Fibroblast of lung (primary cell): ENCODE results near the gene GPC5. TPM values are rescaled to one million over a fixed set of nuclear protein-coding genes. Genes with fewer than 3 reads are reported as not detected.

Experiments used
- DNase-seq, 2 donors: peaks; one replicate each; pipeline versions ENCODE4 v3.0.0 to v3.0.0-alpha.2; 2010; ENCODE audit warnings: low read depth in 2 of 2
- H2AFZ ChIP-seq: 2 replicates; pipeline ENCODE4 v1.5.1; 2012; ENCODE audit warnings: low read length, control low read depth, inconsistent platforms
- H3K27ac ChIP-seq: 2 replicates; pipeline ENCODE4 v1.5.1; 2011; ENCODE audit warnings: low read length, control low read depth; ENCODE audit not compliant: insufficient read depth
- H3K27me3 ChIP-seq: 2 replicates; pipeline ENCODE4 v1.5.1; 2011; ENCODE audit warnings: mild to moderate bottlenecking, low read length; ENCODE audit not compliant: control insufficient read depth, insufficient read depth
- H3K36me3 ChIP-seq: 2 replicates; pipeline ENCODE4 v1.5.1; 2011; ENCODE audit warnings: low read length; ENCODE audit not compliant: control insufficient read depth, insufficient read depth
- H3K4me1 ChIP-seq: 2 replicates; pipeline ENCODE4 v1.5.1; 2011; ENCODE audit warnings: low read length; ENCODE audit not compliant: control insufficient read depth, insufficient read depth; ENCODE audit errors: extremely low read depth
- H3K4me2 ChIP-seq: 2 replicates; pipeline ENCODE4 v1.5.1; 2011; ENCODE audit warnings: low read length, control low read depth; ENCODE audit not compliant: insufficient read depth; ENCODE audit errors: extremely low read depth
- H3K4me3 ChIP-seq, 4 experiments: fragments of 200-600 bp in 1 of 4; sonication (generic) in 1 of 4; replicated peaks in 1 of 4; 2 replicates each; pipeline ENCODE4 v1.5.1; 2011 to 2016; ENCODE audit warnings: low read length in 4 of 4, low read depth in 3 of 4, mild to moderate bottlenecking in 3 of 4, control low read depth in 2 of 4, inconsistent platforms in 1 of 4, mixed read lengths in 1 of 4; ENCODE audit not compliant: insufficient read depth in 1 of 4; ENCODE audit errors: control extremely low read depth in 1 of 4
- H3K79me2 ChIP-seq: 2 replicates; pipeline ENCODE4 v1.5.1; 2012; ENCODE audit warnings: mild to moderate bottlenecking, low read length, inconsistent platforms; ENCODE audit not compliant: control insufficient read depth, insufficient read depth
- H3K9ac ChIP-seq: 2 replicates; pipeline ENCODE4 v1.5.1; 2011; ENCODE audit warnings: mild to moderate bottlenecking, low read length, control low read depth; ENCODE audit not compliant: insufficient read depth
- H3K9me3 ChIP-seq: 2 replicates; pipeline ENCODE4 v1.5.1; 2012; ENCODE audit warnings: low read depth, low read length; ENCODE audit not compliant: control insufficient read depth, insufficient read depth
- H4K20me1 ChIP-seq: 2 replicates; pipeline ENCODE4 v1.5.1; 2011; ENCODE audit warnings: low read length; ENCODE audit not compliant: control insufficient read depth, insufficient read depth; ENCODE audit errors: extremely low read depth
- CTCF ChIP-seq, 2 donors: IDR thresholded peaks in 1 of 2; conservative IDR thresholded peaks in 1 of 2; 1 replicate in 1 of 2; 2 replicates in 1 of 2; pipeline ENCODE4 v1.5.1; 2011 to 2012; ENCODE audit warnings: low read length in 2 of 2, control low read depth in 1 of 2, inconsistent platforms in 1 of 2, low read depth in 1 of 2, mild to moderate bottlenecking in 1 of 2
- EZH2 ChIP-seq: IDR thresholded peaks from 2 replicates; pipeline ENCODE4 v1.5.1; 2012; ENCODE audit warnings: low read length, control low read depth, mild to moderate bottlenecking; ENCODE audit errors: missing control alignments
- polyA plus RNA-seq, 2 donors: library from polyadenylated mRNA; depleted of rRNA in 1 of 2; stranded (reverse) in 1 of 2; unstranded in 1 of 2; fragments of >200 nt; gene quantifications; 2 replicates each; pipeline ENCODE4 v1.2.1, GENCODE V29; 2011 to 2012; ENCODE audit warnings: missing spikeins in 1 of 2
- total RNA-seq: library from RNA; depleted of rRNA; stranded (reverse); fragments of >200 nt; gene quantifications from 2 replicates; pipeline ENCODE4 v1.2.1, GENCODE V29; 2014

The GPC5 gene
- total and polyA plus RNA-seq, 2 donors (not counting 1 experiment from before 2014, with no cell fraction given), result 0.17 TPM; not detected in 1

DNA sequence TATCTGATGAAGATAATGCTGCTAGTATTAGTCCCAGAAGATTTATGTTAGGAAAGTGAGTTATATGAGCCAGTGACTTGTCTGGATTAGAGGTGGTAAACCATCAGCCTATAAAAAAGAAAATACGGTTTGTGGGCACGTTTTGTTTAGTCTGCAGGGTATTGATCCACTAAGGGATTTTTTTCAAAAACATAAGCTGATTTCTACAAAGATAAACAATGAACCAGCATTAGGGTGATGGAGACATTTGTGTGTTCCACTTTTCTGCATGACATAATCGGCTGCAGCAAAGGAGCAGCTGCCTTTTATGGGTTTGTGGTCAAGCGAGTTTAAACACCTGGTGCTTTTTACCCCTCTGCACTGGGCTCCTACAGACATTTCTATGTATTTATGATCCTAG, 991.8 kb downstream of the GPC5 start:
- peak; percentile 16 to 24 for DNase-seq
- TF ChIP-seq CTCF (conservative IDR thresholded peaks at IDR 0.05 in 1 of 2, IDR thresholded peaks at IDR 0.05 in 1 of 2; ENCODE audit: low read depth in 1 of 2, low read length in 2 of 2) (no peak), EZH2 (no peak)
- Histone ChIP-seq H4K20me1 (no peaks in the 10 kb centered on the region), H3K27me3 (no peaks in the 10 kb centered on the region), H3K9me3 (no peaks in the 10 kb centered on the region), H3K27ac (no peak overlapping the region), H3K79me2 (no peaks in the 10 kb centered on the region), H3K9ac (no peak overlapping the region), H2AFZ (no peak overlapping the region), H3K4me2 (no peak overlapping the region), H3K4me3 (no peak overlapping the region), H3K36me3 (no peaks in the 10 kb centered on the region), H3K4me1 (no peaks in the 10 kb centered on the region)

DNA sequence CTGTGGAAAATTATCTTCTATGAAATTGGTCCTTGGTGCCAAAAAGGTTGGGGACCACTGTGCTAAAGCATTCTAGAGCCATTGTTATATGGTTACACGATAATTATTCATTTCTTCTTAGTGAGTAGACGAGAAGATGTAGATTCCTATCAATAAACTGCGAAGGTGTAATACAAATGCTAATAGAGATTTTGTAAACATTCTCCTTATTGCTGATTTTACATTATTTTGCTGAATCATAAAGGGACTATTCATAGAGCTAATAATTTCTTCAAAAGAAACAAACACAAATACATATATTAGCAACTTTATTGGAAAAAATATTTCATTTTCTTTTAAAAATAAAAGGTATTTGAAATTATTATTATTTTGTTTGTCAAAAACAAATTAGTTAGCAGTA, 1005.2 kb downstream of the GPC5 start:
- DNase-seq, result no peak
- no peak for TF ChIP-seq CTCF (conservative IDR thresholded peaks at IDR 0.05 in 1 of 2, IDR thresholded peaks at IDR 0.05 in 1 of 2; ENCODE audit: low read depth in 1 of 2, low read length in 2 of 2)
- TF ChIP-seq EZH2, result no peak
- Histone ChIP-seq H3K79me2 (no peaks in the 10 kb centered on the region), H4K20me1 (no peaks in the 10 kb centered on the region), H2AFZ (no peak overlapping the region), H3K27ac (no peak overlapping the region), H3K9me3 (no peaks in the 10 kb centered on the region), H3K4me3 (no peak overlapping the region), H3K36me3 (no peaks in the 10 kb centered on the region), H3K9ac (no peak overlapping the region), H3K4me1 (no peaks in the 10 kb centered on the region), H3K27me3 (no peaks in the 10 kb centered on the region), H3K4me2 (no peak overlapping the region)

- Histone ChIP-seq H3K4me2 (no peak overlapping the region), H3K36me3 (no peaks in the 10 kb centered on the region), H3K9ac (no peak overlapping the region), H4K20me1 (no peaks in the 10 kb centered on the region), H2AFZ (no peak overlapping the region), H3K9me3 (no peaks in the 10 kb centered on the region), H3K4me3 (no peak overlapping the region), H3K4me1 (no peaks in the 10 kb centered on the region), H3K79me2 (no peaks in the 10 kb centered on the region), H3K27ac (no peak overlapping the region), H3K27me3 (no peaks in the 10 kb centered on the region)
- no peak for TF ChIP-seq EZH2
- no peak for TF ChIP-seq CTCF (conservative IDR thresholded peaks at IDR 0.05 in 1 of 2, IDR thresholded peaks at IDR 0.05 in 1 of 2; ENCODE audit: low read depth in 1 of 2, low read length in 2 of 2)
- DNase-seq, result no peak
Measured at GRCh38 chr13:92407858-92408257, 1009.4 kb downstream of the GPC5 start.
